Ovary (tissue), 9 donors: ENCODE measurements around the gene PHF14. TPM values are rescaled to one million over a fixed set of nuclear protein-coding genes. Genes with fewer than 3 reads are reported as not detected.

Source experiments
- DNase-seq, 5 donors: peaks; one replicate each; pipeline ENCODE4 v3.0.0-alpha.2; 2019 to 2020
- H3K27ac ChIP-seq, 2 donors: fragments of 200-600 bp; one replicate each; pipeline versions ENCODE4 v1.5.1 to v1.8.0; 2019 to 2022
- H3K27me3 ChIP-seq: fragments of 200-600 bp; one replicate; pipeline ENCODE4 v1.8.0; 2022
- H3K36me3 ChIP-seq: fragments of 200-600 bp; sonication (generic); one replicate; pipeline ENCODE4 v1.5.1; 2019
- H3K4me1 ChIP-seq: one replicate; pipeline ENCODE4 v1.8.1; 2013; ENCODE audit warnings: mild to moderate bottlenecking, moderate library complexity; ENCODE audit not compliant: insufficient read depth
- H3K4me3 ChIP-seq: fragments of 200-600 bp; sonication (generic); one replicate; pipeline ENCODE4 v1.5.1; 2017
- H3K9me3 ChIP-seq, 2 donors: fragments of 200-600 bp in 1 of 2; sonication (generic) in 1 of 2; one replicate each; pipeline versions ENCODE4 v1.5.1 to v1.8.1; 2013 to 2019; ENCODE audit warnings: mild to moderate bottlenecking in 1 of 2, moderate library complexity in 1 of 2
- CTCF ChIP-seq, 3 donors: fragments of 450-650 bp in 2 of 3; fragments of 200-600 bp in 1 of 3; IDR thresholded peaks; one replicate each; pipeline versions ENCODE4 v1.5.1 to v1.8.0; 2016 to 2022; ENCODE audit warnings: antibody characterized with exemption in 3 of 3, mild to moderate bottlenecking in 1 of 3
- EP300 ChIP-seq: sonication (generic); formaldehyde crosslinking; IDR thresholded peaks from one replicate; pipeline ENCODE4 v1.6.1; 2017; ENCODE audit warnings: antibody characterized with exemption
- POLR2A ChIP-seq: fragments of 450-650 bp; IDR thresholded peaks from one replicate; pipeline ENCODE4 v1.6.1; 2017; ENCODE audit warnings: antibody characterized with exemption, mild to moderate bottlenecking, moderate library complexity
- WGBS, 3 donors: extraction: QIAGEN DNeasy Blood & Tissue Kit in 1 of 3; methylation state at CpG; one replicate each; pipeline versions ENCODE4 v1.1.5 to v1.1.7; 2013 to 2017; 5-methylcytosine and 5-hydroxymethylcytosine counted together
- intact Hi-C, 4 donors: fragments of 100-400 bp; cut with DNase I; formaldehyde crosslinking; loops; one replicate each; pipeline versions ENCODE4 v1.11.0 to v1.15.1; 2022 to 2023
- polyA plus RNA-seq, 2 donors: library from polyadenylated mRNA; stranded (reverse); fragments of 200-250 nt in 1 of 2; fragments of 350-450 nt in 1 of 2; fragmentation: Illumina TruSeq in 1 of 2; extraction: RNeasy Lipid Tissue Mini Kit (QIAGEN cat#74804) in 1 of 2; gene quantifications; one replicate each; pipeline ENCODE4 v1.2.3, GENCODE V29; 2013 to 2014
- total RNA-seq, 7 donors: library from RNA; depleted of rRNA in 2 of 7; stranded (reverse); fragments of >200 nt in 2 of 7; fragmentation: NEBNext Ultra II Directional in 3 of 7; extraction: Animal tissue kit (Norgen Biotek cat#: 25700) in 3 of 7; gene quantifications; one replicate each; pipeline versions ENCODE4 v1.1.0 to v1.2.4, GENCODE V29; 2016 to 2023
- donor health status: DM: no; HTN: no; CAD: no; lungs with moderate emphysema.
- donor health status: DM: no; HTN: no; CAD: no.
- donor health status: Bipolar disorder and iron deficiency.
- donor health status: DM: yes; HTN: yes; CAD: no.
- donor health status: DM: no; HTN: no; CAD: no.
- donor health status: DM: yes; HTN: yes; CAD: no.

The PHF14 gene
- total and polyA plus RNA-seq, 9 donors = 20.2 to 41.8 (median 32.0) TPM

GRCh38 chr7:11082121-11082520 is 108.4 kb downstream of the PHF14 start:
- no peak overlapping the region for H3K4me3 ChIP-seq
- DNase-seq = no peak
- no peaks in the 10 kb centered on the region for H3K36me3 ChIP-seq
- intact Hi-C loops = no loop called here
- H3K27ac ChIP-seq = no peak overlapping the region
- no peaks in the 10 kb centered on the region for H3K27me3 ChIP-seq
- 95 to 97% (median 96%) methylated on average over 3 of the region's 3 CpGs for WGBS, 3 donors
- no peak for TF ChIP-seq EP300
- no peak for TF ChIP-seq POLR2A
- TF ChIP-seq CTCF (IDR thresholded peaks at IDR 0.05) = no peak
- H3K4me1 ChIP-seq = no peaks in the 10 kb centered on the region
- H3K9me3 ChIP-seq = no peaks in the 10 kb centered on the region

GRCh38 chr7:11082552-11083213 is 109.0 kb downstream of the PHF14 start:
- intact Hi-C loops = no loop called here
- no peak overlapping the region for H3K4me3 ChIP-seq
- DNase-seq = no peak
- H3K4me1 ChIP-seq = no peaks in the 10 kb centered on the region
- H3K36me3 ChIP-seq = no peaks in the 10 kb centered on the region
- H3K9me3 ChIP-seq = no peaks in the 10 kb centered on the region
- TF ChIP-seq EP300 = no peak
- TF ChIP-seq CTCF (IDR thresholded peaks at IDR 0.05) = no peak
- TF ChIP-seq POLR2A = no peak
- no peaks in the 10 kb centered on the region for H3K27me3 ChIP-seq
- H3K27ac ChIP-seq = no peak overlapping the region
- WGBS, 3 donors = 76 to 85% (median 79%) methylated on average over 2 of the region's 2 CpGs

- DNase-seq = no peak
- Histone ChIP-seq H3K27ac (no peak overlapping the region), H3K4me3 (no peak overlapping the region), H3K36me3 (no peaks in the 10 kb centered on the region), H3K27me3 (no peaks in the 10 kb centered on the region), H3K9me3 (no peaks in the 10 kb centered on the region), H3K4me1 (no peaks in the 10 kb centered on the region)
- TF ChIP-seq EP300 (no peak), POLR2A (no peak), CTCF (IDR thresholded peaks at IDR 0.05) (no peak)
- 83 to 96% (median 90%) methylated on average over 7 of the region's 7 CpGs for WGBS, 3 donors
- intact Hi-C loops = no loop called here
Observed at GRCh38 chr7:11083214-11083568, 109.5 kb downstream of the PHF14 start.

GRCh38 chr7:11104578-11104977 is 130.9 kb downstream of the PHF14 start:
- Histone ChIP-seq H3K27ac (no peak overlapping the region), H3K36me3 (no peaks in the 10 kb centered on the region), H3K4me3 (no peak overlapping the region), H3K9me3 (no peaks in the 10 kb centered on the region), H3K27me3 (no peaks in the 10 kb centered on the region), H3K4me1 (no peaks in the 10 kb centered on the region)
- no peak for DNase-seq
- 60 to 67% (median 65%) methylated on average over 2 of the region's 2 CpGs for WGBS, 3 donors
- TF ChIP-seq POLR2A (no peak), EP300 (no peak)
- intact Hi-C loops = no loop called here

GRCh38 chr7:11109659-11110058 is 136.0 kb downstream of the PHF14 start:
- intact Hi-C loops = no loop called here
- no peaks in the 10 kb centered on the region for H3K27me3 ChIP-seq
- H3K9me3 ChIP-seq = no peaks in the 10 kb centered on the region
- no peak for TF ChIP-seq CTCF (IDR thresholded peaks at IDR 0.05)
- TF ChIP-seq POLR2A = no peak
- TF ChIP-seq EP300 = no peak
- no peak for DNase-seq
- H3K4me3 ChIP-seq = no peak overlapping the region
- no peaks in the 10 kb centered on the region for H3K36me3 ChIP-seq
- H3K4me1 ChIP-seq = no peaks in the 10 kb centered on the region
- no peak overlapping the region for H3K27ac ChIP-seq
